GM19455 (cell line): ENCODE data around the gene GRM7.

Source experiments
- ATAC-seq: cut with Tn5 transposase; IDR thresholded peaks from one replicate; pipeline ENCODE4 v1.9.1; 2021; ENCODE audit not compliant: unreplicated experiment

The GRM7 gene

GRCh38 chr3:7697548-7697947 lies 836.6 kb downstream of the GRM7 start:
- ATAC-seq = no peak

- no peak for ATAC-seq
Observed at GRCh38 chr3:7700539-7700938, 839.6 kb downstream of the GRM7 start.

GRCh38 chr3:7700977-7701376 lies 840.1 kb downstream of the GRM7 start:
- ATAC-seq = no peak

- ATAC-seq = no peak
Observed at GRCh38 chr3:7707187-7707586, 846.3 kb downstream of the GRM7 start.

GRCh38 chr3:7709376-7710082 lies 848.6 kb downstream of the GRM7 start:
- no peak for ATAC-seq

GRCh38 chr3:7710284-7710683 lies 849.4 kb downstream of the GRM7 start:
- no peak for ATAC-seq

GRCh38 chr3:7713724-7714123 lies 852.8 kb downstream of the GRM7 start:
- no peak for ATAC-seq

- ATAC-seq = no peak
Observed at GRCh38 chr3:7720649-7721297, 859.9 kb downstream of the GRM7 start.

GRCh38 chr3:7721869-7722268 lies 861.0 kb downstream of the GRM7 start:
- ATAC-seq = no peak

- no peak for ATAC-seq
Observed at GRCh38 chr3:7728566-7729519, 867.9 kb downstream of the GRM7 start.

GRCh38 chr3:7733933-7734332 lies 873.0 kb downstream of the GRM7 start:
- no peak for ATAC-seq

GRCh38 chr3:7734456-7734855 lies 873.5 kb downstream of the GRM7 start:
- ATAC-seq = no peak

- ATAC-seq = no peak
Observed at GRCh38 chr3:7737263-7737662, 876.3 kb downstream of the GRM7 start.

GRCh38 chr3:7739754-7740153 lies 878.8 kb downstream of the GRM7 start:
- ATAC-seq = no peak

GRCh38 chr3:7740458-7740857 lies 879.5 kb downstream of the GRM7 start:
- ATAC-seq = no peak

- no peak for ATAC-seq
Observed at GRCh38 chr3:7744850-7745249, 883.9 kb downstream of the GRM7 start.

- no peak for ATAC-seq
Observed at GRCh38 chr3:7745711-7746110, 884.8 kb downstream of the GRM7 start.

- ATAC-seq = no peak
Observed at GRCh38 chr3:7749931-7750695, 889.2 kb downstream of the GRM7 start.

- ATAC-seq = no peak
Observed at GRCh38 chr3:7752005-7752404, 891.1 kb downstream of the GRM7 start.

GRCh38 chr3:7754653-7755441 lies 893.9 kb downstream of the GRM7 start:
- no peak for ATAC-seq
